ENCODE measurements around the gene IRGQ.
"Not testable (repeated sequence)": the region's sequence is repeated elsewhere in the genome, so short reads cannot be mapped to it uniquely, and the experiment has no call there.

The IRGQ gene, protein sequence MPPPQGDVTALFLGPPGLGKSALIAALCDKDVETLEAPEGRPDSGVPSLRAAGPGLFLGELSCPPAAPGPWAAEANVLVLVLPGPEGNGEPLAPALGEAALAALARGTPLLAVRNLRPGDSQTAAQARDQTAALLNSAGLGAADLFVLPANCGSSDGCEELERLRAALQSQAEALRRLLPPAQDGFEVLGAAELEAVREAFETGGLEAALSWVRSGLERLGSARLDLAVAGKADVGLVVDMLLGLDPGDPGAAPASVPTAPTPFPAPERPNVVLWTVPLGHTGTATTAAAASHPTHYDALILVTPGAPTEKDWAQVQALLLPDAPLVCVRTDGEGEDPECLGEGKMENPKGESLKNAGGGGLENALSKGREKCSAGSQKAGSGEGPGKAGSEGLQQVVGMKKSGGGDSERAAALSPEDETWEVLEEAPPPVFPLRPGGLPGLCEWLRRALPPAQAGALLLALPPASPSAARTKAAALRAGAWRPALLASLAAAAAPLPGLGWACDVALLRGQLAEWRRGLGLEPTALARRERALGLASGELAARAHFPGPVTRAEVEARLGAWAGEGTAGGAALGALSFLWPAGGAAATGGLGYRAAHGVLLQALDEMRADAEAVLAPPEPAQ

DNA sequence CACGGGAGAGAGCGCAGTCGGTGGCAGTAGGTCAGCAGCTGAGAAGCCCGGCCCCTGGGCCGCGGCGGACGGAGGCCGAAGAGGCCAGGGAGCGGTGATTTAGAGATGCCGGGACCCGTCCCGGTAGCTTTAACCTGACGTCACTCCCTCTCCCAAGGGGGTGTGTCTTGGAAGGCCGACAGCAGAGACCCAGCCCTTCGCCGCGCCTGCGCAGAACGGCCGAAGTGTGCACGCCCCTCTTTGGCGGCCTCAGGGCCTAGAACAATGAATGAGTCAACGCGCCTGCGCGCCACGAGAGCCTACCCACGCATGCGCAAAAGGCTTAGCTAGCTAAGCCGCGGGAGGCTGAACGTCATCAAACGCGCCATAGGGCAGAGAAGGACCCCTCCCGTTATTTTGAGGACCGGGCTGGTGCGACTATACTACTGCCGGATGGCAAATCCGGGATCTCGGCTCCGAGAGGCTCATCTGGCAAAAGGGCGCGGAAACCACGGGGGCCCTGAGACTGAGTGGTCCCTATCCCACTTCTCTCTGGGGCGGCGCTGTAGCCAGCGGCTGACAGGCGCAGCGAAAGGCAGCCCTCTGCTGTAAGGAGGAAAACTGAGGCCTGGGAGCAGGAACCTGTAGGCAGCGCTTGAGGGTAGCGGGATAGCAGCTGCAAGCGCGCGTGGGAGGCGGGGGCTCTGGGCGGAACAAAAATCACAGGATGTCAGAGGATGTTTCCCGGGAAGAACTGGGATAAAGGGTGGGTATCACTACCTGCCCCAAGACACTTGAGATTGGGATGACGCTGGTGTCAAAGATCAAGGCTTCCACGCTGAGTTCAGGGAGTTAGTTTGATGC is at the start of gene IRGQ, which contains the start of gene ZNF576:
Gene IRGQ (minus strand): TSS at position 136 of the 843 bp plus-strand sequence. CDS start 796 bp downstream, outside the sequence.
Gene ZNF576 (plus strand): TSS at position 597 of the 843 bp plus-strand sequence. CDS start 514 bp downstream, outside the sequence.
- DNase-seq (peak; percentile 100), ATAC-seq (peak; percentile 83)

DNA sequence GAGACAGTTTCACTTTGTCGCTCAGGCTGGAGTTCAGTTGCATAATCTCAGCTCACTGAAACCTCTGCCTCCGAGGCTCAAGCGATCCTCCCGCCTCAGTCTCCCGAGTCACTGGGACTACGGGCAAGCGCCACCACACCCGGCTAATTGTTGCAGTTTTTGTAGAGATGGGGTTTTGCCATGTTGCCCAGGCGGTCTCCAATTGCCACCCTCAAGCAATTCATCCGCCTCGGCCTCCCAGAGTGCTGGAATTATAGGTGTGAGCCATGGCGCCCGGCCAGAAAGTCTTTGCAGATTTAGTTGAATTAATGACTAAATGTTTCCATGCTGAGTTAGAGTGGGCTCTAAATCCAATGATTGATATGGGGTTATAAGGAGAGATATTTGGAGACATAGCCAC is 48.2 kb upstream of the IRGQ start:
- no peak for DNase-seq
- no peak for ATAC-seq

DNA sequence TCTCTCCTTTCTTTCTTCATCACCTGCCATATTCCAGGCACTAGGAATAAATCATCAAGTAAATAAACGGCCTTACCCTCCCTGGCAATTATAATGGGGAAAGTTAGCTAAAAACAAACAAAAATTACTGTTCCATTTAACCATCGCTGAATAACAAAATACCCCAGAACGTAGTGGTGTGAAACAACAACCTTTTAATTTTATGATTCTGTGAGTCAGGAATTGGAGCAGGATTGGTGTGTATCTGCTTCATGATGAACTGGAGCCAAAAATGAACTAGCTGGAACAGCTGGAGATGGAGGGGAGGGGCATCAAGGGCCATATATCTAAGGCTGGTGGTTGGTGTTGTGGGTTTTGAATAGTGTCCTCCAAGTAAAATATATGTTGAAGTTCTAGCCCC is 47.4 kb upstream of the IRGQ start:
- ATAC-seq = no peak
- DNase-seq = no peak

DNA sequence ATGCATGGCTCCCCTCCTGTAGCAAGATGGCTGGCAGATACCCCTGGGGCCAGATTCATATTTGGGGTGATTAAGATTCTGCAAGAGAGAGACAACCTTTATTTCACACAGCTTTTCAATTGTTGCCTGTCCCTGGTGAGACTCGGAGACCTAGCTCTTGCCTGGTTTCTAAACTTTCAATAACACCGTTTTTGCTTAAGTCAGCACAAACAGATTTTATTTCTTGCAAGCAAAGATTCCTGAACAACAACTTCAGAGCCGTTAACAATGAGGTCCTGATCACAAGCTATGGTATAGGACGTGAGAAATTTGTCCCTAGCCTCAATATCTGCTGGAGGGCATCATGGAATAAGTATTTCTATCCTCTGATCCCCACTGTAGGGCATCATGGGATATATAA is 46.6 kb upstream of the IRGQ start:
- ATAC-seq (no peak), DNase-seq (no peak)

DNA sequence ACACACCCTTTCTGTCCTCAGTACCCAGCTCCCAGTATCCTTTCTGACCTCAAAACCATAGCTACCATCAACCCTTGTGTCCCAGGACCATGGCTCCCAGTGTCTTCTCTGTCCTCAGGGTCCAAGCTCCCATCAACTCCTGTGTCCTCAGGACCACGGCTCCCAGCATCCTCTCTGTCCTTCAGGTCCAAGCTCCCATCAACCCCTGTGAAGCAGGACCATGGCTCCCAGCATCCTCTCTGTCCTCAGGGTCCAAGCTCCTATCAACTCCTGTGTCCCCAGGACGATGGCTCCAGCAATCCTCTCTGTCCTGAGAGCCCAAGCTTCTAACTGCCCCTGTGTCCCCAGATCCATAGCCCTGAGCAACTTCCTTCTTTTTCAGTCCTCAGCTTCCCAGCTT is 45.4 kb upstream of the IRGQ start:
- DNase-seq (no peak), ATAC-seq (no peak)

DNA sequence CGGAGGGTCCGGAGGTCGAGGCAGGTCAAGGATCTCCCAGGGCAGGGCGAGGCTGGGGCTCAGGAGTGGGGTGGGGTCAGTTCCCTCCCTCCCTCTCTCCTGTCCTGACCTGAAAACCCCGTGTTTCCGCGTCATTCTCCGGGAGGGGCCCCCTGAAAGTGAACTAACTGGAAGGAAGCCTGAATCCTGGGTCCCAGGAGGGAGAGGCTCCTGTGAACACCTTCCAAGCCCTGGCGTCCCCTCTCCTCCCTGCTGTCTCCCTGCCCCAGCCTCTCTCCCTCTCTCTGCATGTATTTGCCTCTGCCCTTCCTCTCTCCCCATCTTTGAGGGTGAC is 44.5 kb upstream of the IRGQ start:
- ATAC-seq = peak; percentile 4

DNA sequence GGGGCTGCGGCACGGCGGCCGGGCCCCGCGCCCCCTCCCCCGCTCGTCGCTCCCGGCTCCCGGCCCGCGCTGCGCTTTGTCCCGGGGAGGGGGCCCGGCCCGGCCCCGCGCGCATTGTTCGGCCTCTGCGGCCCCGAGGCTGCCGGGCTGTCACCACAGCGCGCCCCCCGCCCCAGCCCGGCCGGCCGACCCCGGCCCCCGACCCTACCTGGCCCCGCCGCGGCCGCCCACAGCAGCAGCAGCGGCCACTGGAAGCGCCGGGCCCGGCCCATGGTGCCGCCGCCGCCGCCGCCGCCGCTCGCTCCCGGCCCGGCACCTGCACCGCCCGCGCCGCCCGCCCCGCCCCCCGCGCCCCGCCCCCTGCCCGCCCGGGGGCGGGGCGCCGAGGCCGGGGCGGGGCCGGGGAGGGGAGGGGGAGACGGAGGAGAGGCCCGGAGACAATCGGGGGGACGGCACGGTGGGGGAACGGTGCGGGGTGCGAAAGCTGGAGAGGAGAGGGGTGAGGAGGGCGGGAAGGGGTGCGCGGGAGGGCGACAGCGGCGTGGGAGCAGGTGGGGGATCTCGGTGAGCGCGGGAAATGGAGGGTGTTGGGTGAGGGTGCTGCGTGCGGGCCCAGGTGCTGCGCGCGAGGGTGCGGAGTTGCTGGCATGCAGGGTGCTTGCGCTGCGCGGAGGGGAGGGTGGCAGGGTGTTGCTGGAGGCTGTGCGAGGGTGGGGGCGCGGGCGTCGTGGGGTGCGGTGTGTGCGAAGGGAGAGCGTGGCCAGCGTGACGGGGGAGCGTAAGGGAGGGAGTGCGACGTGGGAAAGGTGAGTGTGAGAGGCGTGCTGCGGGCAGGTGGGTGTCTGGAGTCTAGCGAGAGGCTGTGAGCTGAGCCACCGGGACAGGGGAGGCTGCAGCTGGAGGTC is 43.8 kb upstream of the IRGQ start, which contains the start of gene CADM4:
Gene CADM4 (minus strand): TSS at position 332 of the 905 bp plus-strand sequence. CDS start 60 bp downstream, at position 272.
- DNase-seq = peak; percentile 51
- peak; percentile 65 for ATAC-seq

More for the DNA sequence above, 44.5 kb upstream of the IRGQ start:
- no peak for DNase-seq

DNA sequence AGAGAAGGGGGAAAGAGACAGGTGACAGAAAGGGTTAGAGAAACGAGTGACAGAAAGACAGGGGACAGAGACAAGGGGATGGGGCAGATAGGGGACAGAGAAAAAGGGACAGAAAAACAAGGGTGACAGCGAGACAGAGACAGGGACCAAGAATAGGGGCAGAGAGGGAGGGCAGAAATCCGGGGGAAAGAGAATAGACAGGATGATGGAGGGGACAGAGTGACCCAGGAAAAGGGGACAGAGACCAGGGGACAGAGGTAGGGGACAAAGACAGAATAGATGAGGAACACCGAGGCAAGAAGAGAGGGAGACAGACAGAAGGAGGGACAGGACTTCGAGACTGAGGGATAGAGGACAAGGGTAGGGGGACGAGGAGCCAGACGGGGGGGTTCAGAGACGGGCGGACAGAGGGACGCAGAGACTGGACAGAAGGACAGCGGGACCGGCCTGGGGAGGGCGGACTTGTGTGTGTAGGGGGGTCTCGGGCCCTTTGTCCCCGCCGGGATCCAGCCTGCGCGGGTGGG is 43.1 kb upstream of the IRGQ start:
- DNase-seq (no peak), ATAC-seq (no peak)

DNA sequence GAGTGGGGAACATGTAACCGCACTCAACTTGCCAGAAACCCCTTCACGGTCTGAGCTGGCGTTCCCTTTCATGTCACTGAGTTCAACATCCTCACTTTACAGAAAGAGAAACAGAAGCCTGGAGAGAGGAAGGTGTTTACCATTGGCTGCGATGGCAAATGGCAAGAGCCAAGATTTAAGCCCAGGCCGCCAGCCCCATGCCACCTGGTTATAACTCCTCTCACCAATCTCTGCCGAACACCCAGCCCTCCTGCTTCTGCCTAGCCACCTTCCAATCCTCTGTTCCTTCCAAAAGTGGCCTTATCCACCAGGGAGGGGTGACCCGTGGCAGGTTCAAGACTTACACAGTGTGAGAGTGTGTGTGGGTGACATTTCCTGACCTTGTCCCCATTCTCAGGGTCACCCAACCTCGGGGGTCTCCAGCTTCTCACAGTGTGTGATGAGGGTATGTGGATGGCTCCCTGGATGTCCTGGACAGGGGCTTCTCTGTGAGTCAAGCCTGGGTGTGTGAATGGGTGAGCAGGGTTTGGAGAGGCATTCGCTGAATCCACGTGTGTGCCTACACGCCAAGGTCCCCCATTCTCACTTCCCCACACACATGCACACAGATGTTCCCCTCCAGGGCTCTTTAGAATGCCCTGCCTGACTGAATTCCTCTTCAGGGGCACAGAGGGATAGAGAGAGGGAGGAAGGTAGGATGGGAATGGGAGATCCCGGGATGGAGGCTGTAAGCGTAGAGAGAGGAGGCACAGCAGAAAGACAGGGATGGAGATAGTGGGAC is 42.5 kb upstream of the IRGQ start:
- ATAC-seq (no peak), DNase-seq (no peak)

DNA sequence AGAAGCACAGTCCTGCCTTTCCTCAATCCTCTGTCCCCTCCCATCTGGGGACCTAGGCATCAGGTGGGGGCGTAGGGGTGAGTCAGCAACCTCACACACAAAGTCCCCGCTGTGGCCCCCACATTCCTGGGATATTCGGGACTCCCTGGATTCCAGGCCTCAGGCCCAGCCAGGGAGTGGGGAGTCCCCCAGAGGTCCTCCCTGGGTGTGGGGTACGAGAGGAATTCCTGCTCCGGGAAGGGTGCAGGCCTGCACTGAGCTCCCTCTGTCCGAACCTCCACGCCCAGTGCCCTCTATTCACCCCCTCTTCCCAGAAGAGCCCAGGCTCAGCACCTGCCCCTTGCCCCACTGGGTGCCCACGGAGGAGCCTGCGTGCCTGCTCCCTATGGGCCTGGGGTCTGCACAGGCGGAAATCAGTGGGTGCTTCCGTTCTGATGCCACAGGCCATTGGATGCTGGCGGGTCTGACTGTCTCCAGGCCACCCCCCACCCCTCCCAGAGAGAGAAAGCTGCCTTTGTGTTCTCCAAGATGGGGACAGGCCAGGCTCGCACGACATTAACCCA is 40.3 kb upstream of the IRGQ start:
- ATAC-seq (no peak), DNase-seq (no peak)

DNA sequence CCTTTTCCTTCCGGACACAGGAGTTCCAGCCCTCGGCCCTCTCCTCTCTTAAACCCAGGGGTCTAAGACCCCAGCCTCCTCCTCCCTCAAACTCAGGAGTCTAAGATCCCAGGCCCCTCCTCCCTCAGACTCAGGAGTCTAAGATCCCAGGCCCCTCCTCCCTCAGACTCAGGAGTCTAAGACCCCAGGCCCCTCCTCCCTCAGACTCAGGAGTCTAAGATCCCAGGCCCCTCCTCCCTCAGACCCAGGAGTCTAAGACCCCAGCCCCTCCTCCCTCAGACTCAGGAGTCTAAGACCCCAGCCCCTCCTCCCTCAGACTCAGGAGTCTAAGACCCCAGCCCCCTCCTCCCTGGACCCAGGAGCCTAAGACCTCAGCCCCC is 39.6 kb upstream of the IRGQ start:
- DNase-seq, ATAC-seq: not testable (repeated sequence)

DNA sequence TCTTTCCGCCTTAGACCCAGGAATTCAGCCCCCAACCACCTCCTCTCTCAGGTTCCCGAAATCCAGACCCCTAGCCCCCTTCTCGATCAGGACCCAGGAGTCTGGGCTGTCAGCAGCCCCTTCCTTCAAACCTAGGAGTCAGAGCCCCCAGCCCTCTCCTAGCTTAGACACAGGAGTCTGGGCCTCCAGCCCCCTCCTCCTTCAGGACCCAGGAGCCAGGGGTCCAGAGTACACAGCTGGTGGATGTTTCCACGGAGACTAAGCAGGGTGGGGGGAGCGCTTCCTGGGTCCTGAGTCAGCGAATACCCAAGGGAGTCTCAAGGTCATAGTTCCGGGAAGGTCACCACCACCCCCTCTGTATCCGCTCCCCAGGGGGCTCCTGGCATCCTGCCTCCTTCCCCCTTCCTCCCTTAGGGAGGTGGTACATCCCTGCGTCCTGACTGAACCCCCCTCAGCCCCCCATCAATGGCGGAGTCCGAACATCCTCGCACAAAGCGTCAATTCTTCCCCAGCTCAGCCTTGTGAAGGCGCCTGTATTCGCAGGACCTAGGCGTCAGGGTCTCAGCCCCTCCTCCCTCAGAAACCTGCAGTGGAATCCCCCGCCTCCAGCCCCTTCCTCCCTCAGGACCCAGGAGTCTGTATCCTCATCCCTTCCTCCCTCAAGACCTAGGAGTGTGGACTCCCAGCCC is 39.1 kb upstream of the IRGQ start:
- ATAC-seq (no peak), DNase-seq (no peak)

DNA sequence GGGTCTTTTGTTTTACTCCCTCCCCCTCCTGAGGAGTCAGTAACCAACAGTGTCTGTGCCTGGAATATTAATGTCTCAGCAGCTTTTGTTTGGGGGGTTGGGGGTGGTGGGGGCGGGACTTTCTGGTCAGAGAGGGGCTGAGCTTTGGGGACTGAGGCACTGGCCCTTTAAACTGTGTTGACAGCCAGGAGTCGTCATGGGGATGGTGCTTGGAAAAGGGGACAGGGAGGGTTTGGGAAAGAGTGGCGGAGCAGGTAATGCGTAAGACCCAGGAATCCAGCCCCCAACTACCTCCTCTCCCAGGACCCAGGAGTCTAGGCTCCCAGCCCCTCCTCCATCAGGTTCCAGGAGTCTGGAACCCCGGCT is 38.6 kb upstream of the IRGQ start:
- no peak for DNase-seq
- no peak for ATAC-seq

DNA sequence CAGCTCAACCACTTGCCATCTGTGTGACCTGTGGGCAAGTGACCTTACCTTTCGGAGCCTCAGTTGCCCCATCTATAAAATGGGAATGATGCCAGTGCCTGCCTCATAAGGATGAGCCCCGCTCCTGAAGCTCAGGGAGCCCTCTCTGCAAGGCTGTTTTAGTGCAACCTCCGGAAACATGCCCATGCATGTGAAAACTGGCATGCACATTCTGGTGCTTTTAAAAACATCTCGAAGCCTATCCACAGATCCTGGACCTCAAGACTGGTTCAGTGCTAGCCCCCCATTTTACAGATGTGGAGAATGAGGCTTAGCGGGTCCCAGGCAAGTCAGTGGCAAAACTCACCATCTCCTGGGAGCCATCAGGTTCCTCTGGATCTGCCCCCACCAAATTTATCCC is 38.1 kb upstream of the IRGQ start:
- ATAC-seq (no peak), DNase-seq (no peak)

DNA sequence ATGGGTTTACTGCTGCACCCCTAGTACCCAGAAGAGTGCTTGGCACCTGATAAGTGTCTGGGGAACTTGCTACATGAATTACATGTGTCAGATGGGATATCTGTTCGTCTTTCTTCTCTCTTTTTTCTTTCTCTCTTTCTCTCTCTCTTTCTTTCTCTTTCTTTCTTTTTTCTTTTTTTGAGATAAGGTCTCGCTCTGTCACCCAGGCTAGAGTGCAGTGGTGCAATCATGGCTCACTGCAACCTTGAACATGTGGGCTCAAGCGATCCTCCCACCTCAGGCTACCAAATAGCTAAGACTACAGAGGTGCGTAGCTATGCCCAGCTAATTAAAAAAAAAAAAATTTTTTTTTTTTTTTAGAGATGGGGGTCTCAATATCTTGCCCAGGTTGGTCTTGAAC is 37.6 kb upstream of the IRGQ start:
- no peak for ATAC-seq

DNA sequence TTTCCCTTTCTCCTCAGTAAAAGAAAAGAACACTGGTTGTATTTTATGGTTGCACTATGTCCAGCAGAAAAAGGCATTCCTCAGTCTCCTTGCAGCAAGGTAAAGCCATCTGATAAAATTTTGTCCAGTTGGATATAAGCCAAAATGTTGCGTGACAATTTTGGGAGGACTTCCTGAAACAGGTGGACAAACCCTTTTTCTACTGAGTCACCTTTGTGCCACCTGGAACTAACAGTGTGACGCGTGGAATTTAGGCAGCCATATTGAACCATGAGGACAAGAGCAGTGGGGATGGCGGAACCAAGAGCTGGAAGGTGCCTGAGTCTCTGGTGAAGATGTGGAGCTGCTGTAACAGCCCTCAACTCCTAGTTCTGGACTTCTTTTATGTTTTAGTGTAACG is 35.6 kb upstream of the IRGQ start:
- ATAC-seq = no peak
- no peak for DNase-seq

More for the DNA sequence above, 37.6 kb upstream of the IRGQ start:
- DNase-seq = no peak

DNA sequence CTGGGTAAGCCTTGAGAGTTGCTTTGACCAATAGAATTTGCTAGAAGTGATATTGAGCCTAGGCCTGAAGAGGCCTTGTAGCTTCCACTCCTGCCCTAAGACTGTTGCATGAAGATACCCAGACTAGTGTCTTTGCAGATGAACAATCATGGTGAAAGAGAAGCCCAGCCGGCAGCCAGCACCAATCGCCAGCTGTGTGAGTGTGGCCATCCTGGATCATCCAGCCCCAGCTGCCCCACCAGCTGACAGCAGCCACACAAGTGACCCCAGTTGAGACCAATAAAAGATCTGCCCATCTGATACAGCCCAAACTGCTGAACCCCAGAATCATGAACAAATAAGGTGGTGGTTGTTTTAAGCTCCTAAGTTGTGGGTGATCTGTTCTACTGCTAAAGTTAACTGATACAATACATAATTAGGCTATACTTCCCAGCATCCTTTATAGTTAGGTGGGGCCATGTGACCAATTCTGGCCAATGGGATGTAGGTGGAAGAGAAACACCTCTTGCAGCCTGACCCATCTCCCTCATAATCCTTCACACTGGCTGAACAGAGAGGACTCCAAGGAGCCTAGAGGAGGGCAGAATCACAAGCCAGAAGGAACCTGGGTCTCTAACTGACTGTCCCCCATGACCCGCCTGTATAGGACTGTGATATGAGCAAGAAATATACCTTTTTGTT is 32.9 kb upstream of the IRGQ start:
- ATAC-seq (no peak), DNase-seq (no peak)

DNA sequence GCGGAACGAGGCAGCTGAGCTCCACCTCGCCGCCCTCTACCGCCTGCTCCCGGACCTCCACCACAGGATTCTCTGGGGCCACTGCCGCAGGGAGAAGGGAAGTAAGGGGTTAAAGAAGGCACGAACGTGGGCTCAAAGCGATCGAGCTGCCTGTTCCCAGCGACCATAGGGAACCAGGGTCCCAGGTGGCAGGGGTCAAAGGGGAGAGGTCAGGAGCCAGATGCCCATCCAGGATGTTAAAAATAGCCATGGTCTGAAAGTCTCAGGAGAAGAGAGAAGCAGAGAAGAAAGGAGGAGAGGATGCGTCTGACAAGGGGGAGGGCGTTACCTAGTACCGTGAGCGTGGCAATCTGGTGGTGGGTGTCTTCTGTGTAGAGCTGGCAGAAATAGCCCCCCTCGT is 30.9 kb upstream of the IRGQ start:
- ATAC-seq (no peak), DNase-seq (no peak)

DNA sequence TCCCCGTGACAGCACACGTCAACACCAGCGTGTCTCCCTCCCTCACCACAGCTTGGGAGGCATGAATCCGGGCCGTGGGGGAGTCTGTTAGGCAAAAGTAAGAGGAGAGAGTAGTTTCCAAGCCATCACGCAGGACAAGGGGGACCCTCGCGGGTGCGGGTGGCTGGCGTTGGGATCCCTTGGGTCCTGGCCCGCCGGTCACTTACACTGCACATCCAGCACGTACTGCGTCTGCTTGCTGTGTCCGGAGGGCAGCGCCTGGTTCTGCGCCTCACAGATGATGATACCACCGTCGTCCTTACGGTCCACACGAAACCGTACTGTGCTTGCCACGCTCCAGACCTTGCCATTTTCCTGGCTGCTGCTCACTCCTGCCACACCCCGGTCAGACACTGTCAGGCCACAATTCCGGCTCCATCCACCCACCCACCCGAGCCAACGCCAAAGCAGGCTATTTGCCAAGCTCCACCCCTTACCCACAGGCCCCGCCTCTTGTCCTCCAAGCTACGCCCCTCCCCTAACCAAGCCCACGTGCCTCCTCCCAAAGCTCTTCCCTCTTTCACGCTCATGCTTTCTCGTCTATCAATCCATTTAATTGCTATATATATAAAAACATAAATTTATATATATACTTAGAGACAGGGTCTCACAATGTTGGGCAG is 30.1 kb upstream of the IRGQ start:
- ATAC-seq (no peak), DNase-seq (peak; percentile 37)
